Measurements from ENCODE around the gene EXOC6B. TPM values are rescaled to one million over a fixed set of nuclear protein-coding genes. Genes with fewer than 3 reads are reported as not detected.

The EXOC6B gene
- total RNA-seq, 3 donors from 2014 or later = 32.2 to 49.2 (median 37.0) TPM

GRCh38 chr2:72806280-72806945 is 19.4 kb downstream of the EXOC6B start:
- intact Hi-C loops (cut with DNase I; ENCODE audit: low total_unique reads) = no loop called here
- no peak overlapping the region for H3K27ac ChIP-seq
- no peaks in the 10 kb centered on the region for H3K27me3 ChIP-seq
- H3K36me3 ChIP-seq = no peaks in the 10 kb centered on the region
- H3K9me3 ChIP-seq = no peaks in the 10 kb centered on the region
- no peak for DNase-seq (ENCODE audit: low spot score in 2 of 2)
- no peaks in the 10 kb centered on the region for H3K4me1 ChIP-seq
- TF ChIP-seq POLR2AphosphoS5 (IDR thresholded peaks at IDR 0.05) (no peak), POLR2A (IDR thresholded peaks at IDR 0.05) (no peak), CTCF (IDR thresholded peaks at IDR 0.05) (no peak)
- H3K4me3 ChIP-seq = no peak overlapping the region

DNA sequence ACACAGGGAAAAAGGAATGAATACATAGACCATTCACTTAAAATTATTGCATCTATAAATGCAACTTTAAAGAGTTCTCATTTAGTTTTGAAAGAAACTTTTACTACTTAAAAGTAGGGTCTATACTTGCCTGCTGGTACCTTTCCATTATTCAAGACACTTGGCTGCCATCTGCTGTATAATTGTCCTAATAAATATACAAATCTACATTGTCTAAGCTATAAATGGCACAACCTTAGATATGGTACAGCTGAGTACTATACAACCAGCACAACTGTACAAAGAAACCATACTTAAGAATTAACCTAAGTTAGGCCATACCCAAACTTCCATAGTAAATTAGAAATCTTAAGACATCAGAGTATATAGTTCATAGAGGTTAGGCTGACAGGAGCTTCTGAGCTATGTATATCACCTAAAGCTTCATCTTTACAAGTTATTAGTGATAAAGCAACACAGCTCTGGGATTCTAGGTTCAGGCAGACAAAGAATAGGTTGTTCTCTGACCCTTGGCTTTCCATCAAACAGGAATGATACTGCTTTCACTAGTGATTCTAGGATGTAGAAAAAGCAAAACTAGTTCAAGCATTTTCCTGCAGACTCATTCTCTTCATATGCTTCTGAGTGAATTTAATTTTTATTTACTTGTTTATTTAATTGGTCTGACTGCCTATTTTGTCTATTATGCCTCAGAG is 22.1 kb downstream of the EXOC6B start:
- Histone ChIP-seq H3K36me3 (no peaks in the 10 kb centered on the region), H3K27ac (no peak overlapping the region), H3K4me1 (no peaks in the 10 kb centered on the region), H3K4me3 (no peak overlapping the region), H3K9me3 (no peaks in the 10 kb centered on the region), H3K27me3 (no peaks in the 10 kb centered on the region)
- intact Hi-C loops (cut with DNase I; ENCODE audit: low total_unique reads) = no loop called here
- TF ChIP-seq POLR2A (IDR thresholded peaks at IDR 0.05) (no peak), POLR2AphosphoS5 (IDR thresholded peaks at IDR 0.05) (no peak), CTCF (IDR thresholded peaks at IDR 0.05) (no peak)
- no peak for DNase-seq (ENCODE audit: low spot score in 2 of 2)

GRCh38 chr2:72803151-72803550 is 22.7 kb downstream of the EXOC6B start:
- no peak overlapping the region for H3K4me3 ChIP-seq
- intact Hi-C loops (cut with DNase I; ENCODE audit: low total_unique reads) = no loop called here
- TF ChIP-seq POLR2A (IDR thresholded peaks at IDR 0.05) = no peak
- no peak for TF ChIP-seq POLR2AphosphoS5 (IDR thresholded peaks at IDR 0.05)
- TF ChIP-seq CTCF (IDR thresholded peaks at IDR 0.05) = no peak
- DNase-seq (ENCODE audit: low spot score in 2 of 2) = no peak
- H3K27ac ChIP-seq = no peak overlapping the region
- no peaks in the 10 kb centered on the region for H3K36me3 ChIP-seq
- no peaks in the 10 kb centered on the region for H3K9me3 ChIP-seq
- no peaks in the 10 kb centered on the region for H3K4me1 ChIP-seq
- no peaks in the 10 kb centered on the region for H3K27me3 ChIP-seq

DNA sequence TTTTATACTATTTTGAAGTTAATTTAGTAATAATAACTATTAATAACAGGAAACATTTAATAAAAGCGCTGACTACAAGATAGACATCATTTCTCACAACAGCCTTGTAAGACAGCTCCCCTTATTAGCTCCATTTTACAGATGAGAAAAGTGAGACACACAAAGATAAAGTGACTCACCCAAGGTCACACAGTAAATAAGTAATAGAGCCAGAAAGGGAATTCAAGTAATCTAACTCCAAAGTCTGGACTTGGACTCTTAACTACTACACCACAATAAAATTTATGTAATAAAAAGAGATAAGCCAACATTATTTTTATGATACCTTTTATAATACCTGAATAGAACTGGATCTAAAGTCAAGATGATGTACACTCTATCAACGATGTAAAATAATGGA is 25.3 kb downstream of the EXOC6B start:
- H3K27me3 ChIP-seq = no peaks in the 10 kb centered on the region
- DNase-seq (ENCODE audit: low spot score in 2 of 2) = no peak
- no peaks in the 10 kb centered on the region for H3K4me1 ChIP-seq

More for the DNA sequence above, 25.3 kb downstream of the EXOC6B start:
- Histone ChIP-seq H3K27ac (no peak overlapping the region), H3K9me3 (no peaks in the 10 kb centered on the region), H3K36me3 (no peaks in the 10 kb centered on the region), H3K4me3 (no peak overlapping the region)
- TF ChIP-seq POLR2A (IDR thresholded peaks at IDR 0.05) = no peak
- TF ChIP-seq CTCF (IDR thresholded peaks at IDR 0.05) = no peak
- no peak for TF ChIP-seq POLR2AphosphoS5 (IDR thresholded peaks at IDR 0.05)
- intact Hi-C loops (cut with DNase I; ENCODE audit: low total_unique reads) = no loop called here
